ENCODE results near the gene CCHCR1.

DNA sequence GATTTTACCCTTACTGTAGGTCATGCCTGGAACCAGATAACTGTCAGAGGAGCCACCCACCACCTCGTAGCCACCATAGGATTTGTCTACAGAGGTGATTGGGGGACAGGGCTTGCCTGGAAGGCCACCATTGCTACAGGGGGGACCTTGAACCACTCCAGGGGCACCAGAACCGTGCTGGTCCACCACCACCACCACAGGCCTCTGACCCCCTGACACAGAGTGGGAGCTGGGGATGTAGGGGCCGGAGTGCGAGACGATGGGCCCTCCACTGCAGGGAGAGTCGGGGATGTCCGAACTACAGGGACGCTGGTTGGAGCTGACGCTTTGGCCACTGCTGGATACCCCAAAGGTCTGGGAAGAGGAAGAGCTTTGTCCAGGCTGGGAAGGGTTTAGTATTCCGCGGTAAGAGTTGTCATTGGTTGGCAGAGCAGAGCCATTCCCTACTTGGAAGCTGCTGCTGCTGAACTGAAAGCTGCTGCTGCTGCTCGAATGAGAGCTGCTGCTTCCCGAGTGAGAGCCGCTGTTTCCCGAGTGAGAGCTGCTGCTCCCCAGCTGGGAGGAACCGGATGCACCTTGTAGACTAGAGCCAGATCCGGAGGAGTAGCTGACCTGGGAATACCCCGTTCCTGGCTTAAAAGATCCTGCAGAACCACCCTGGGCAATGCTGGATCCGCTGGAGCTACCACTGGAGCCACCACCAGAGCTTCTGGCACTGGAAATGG lies 40.8 kb downstream of the CCHCR1 start:
- TF ChIP-seq, protein P1, sequence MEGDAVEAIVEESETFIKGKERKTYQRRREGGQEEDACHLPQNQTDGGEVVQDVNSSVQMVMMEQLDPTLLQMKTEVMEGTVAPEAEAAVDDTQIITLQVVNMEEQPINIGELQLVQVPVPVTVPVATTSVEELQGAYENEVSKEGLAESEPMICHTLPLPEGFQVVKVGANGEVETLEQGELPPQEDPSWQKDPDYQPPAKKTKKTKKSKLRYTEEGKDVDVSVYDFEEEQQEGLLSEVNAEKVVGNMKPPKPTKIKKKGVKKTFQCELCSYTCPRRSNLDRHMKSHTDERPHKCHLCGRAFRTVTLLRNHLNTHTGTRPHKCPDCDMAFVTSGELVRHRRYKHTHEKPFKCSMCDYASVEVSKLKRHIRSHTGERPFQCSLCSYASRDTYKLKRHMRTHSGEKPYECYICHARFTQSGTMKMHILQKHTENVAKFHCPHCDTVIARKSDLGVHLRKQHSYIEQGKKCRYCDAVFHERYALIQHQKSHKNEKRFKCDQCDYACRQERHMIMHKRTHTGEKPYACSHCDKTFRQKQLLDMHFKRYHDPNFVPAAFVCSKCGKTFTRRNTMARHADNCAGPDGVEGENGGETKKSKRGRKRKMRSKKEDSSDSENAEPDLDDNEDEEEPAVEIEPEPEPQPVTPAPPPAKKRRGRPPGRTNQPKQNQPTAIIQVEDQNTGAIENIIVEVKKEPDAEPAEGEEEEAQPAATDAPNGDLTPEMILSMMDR (IDR thresholded peaks at IDR 0.05), result no peak
- TF ChIP-seq POLR2A (IDR thresholded peaks at IDR 0.05) (no peak), EP300 (IDR thresholded peaks at IDR 0.05) (peak in 1 of 2 donors; percentile 20)

All from tibial nerve (tissue), 4 donors.